Stimulated activated CD4-positive, alpha-beta T cell treated with anti-CD3 and anti-CD28 coated beads, Interleukin-2, amount 100 ng/mL, for 48 hours (primary cell): ENCODE measurements around the gene SIAH1.
A peak's percentile ranks its signal among the peaks of the same experiment; 100 is the strongest.
"Not testable (repeated sequence)": the region's sequence is repeated elsewhere in the genome, so short reads cannot be mapped to it uniquely, and the experiment has no call there.

Experiments used
- DNase-seq, 2 donors: peaks; one replicate each; pipeline ENCODE4 v3.0.0-alpha.2; 2020

Gene SIAH1

DNA sequence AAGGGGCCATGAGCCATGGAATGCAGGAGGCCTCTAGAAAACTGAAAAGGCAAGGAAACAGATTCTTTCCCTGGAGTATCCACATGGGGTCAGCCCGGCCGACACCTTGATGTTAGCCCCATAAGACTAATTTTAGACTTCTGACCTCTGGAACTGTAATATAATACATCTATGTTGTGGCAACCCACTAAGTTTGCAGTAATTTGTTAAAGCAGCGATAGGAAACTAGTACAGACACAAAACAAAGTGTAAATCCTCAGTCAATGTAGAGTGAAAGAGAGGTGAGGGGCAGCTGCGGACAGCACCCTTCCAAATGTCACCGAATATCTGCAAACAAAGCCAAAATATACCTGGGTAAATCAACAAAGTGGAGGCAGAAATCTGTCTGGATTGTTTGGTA is 7.2 kb upstream of the SIAH1 start:
- DNase-seq, result no peak

GRCh38 chr16:48386559-48387312 is 1.5 kb upstream of the SIAH1 start:
- no peak for DNase-seq

DNA sequence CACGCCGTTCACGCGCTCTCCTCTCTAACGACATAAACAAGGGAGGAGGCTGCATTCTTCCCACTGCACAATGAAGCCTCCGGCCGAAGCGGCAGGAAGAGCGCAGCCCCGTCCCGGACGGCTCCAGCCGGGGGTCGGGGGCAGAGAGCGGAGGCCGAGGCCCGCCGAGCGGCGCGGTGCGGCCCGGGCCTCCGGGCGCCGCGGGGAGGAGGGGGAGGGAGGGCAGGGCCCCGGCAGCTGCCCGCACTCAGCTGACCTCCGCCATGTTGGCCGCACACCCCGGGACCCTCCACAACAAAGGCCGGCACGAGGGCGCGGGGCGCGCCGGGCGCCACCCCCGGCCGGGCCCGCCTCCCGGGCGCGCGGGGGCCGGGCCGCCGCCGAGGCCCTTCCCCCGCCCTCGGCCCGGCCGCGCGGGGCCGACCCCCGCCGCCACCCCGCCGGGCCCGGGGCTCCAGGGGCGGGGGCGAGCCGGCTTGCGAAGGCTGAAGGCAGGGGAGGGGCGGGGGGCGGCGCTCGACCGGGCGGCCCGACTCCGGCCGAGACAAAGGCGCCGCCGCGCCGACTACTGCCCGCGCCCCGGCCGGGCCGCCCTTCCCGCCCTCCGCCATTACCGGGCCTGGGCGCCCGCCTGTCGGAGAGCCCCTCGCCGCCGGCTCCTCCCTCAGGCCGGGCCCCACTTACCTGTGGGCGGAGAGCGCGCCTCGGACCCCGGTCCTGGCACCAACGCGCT is 527 bp downstream of the SIAH1 start:
- peak in 1 of 2 donors; percentile 41 for DNase-seq

DNA sequence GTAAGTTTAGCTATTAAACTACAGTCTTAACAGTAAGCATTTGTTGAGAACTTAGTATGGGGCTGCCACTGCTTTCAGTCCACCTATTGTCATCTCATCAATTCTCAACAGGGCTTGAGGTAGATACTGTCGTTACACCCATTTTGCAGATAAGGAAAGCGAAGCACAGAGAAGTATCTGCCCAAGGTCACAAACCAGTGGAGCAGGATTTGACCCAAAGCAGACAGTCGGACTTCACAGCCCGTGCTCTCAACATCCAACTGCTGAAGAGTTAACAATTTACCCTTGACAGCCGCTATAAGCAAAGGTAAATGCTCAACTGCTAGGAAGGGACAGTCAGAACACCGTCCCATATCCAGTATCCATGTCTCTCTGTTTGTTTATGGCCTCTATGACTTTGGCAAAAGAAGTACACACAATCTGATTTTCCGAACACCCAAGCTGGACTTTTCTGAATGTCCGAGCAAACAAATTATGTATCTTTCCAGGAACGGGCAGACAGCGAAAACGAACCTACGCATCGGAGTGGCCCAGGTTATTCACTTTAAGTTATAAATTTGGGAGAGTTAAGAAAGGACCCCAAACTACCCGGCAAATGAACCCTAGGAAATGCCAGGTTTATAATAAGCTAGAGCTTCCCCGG is 1.2 kb downstream of the SIAH1 start:
- no peak for DNase-seq

DNA sequence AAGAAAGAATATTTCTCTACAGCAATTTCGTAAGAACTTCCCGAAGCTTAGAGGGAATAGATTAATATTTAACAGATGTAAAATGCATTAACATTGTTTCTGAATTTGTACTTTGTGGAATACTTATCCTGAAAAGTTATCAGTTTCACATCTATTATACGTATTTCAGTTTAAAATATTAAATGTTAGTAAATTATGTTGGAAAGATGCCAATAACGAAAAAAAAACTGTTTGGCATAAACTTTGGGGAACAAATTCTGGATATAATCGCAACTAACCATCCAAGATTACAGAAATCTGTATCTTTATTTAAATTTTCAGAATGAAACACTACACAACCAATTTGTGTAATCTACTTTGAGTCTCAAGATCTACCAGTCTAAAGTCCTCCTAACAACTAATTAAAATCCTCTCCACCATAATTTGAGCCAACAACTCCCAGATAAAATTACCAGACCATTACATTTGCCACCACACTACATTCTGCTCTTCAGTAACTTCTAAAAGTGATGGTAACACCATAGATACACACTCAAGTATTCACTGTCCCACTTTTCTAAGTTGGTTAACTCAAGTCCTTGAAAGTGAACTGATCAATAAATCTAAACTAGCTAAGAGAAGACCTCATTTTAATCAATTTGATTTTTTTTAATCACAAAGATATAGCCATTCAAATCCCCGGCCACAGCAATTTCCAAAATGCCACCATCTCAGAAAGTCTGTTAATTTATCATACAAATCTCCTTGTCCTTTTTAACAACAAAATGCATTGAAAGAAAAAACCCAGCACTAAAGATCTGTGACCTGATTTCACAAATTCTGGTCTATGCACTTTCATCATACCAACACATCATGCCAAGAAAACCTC is 2.0 kb downstream of the SIAH1 start:
- no peak for DNase-seq

DNA sequence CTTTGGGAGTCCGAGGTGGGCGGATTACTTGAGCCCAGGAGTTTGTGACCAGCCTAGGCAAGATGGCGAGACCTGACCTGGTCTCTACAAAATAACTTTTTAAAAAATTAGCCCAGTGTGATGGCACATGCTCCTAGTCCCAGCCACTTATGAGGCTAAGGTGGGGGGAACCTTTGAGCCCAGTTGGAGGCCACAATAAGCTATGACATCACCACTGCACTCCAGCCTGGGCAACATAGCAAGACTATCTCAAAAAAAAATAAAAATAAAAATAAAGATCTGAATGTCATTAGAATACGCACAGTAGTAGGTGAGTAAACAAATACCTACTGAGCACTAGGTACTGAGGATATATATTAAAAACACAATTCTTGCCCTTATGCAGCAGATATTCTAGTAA is 3.1 kb downstream of the SIAH1 start:
- DNase-seq, result no peak

DNA sequence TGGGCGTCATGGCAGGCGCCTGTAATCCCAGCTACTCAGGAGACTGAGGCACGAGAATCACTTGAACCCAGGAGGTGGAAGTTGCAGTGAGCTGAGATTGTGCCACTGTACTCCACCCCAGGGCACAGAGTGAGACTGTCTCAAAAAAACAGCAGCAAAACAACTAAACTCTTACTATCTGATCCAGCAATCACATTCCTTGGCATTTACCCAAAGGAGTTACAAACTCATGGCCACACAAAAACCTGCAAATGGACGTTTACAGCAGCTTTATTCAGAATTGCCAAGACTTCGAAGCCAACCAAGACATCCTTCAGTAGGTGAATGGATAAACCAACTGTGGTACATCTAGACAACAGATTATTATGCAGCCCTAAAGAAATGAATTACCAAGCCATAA is 4.0 kb downstream of the SIAH1 start:
- DNase-seq, result no peak

GRCh38 chr16:48378836-48379235 is 6.4 kb downstream of the SIAH1 start:
- no peak for DNase-seq

DNA sequence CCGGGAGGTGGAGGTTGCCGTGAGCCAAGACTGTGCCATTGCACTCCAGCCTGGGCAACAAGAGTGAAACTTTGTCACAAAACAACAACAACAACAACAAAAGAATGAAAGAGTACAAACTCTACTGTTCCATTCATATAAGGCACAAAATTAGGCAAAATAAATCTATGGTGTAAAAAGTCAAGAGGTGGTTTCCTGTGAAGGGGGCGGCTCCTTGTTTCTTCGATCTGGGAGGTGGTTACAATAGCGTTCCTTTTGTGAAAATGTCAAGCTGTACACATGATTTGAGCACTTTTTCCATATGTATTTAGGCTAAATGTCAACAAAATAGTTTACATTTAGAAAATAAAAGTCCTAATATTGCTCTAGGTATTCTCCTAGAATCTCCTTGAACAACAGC is 6.9 kb downstream of the SIAH1 start:
- no peak for DNase-seq

GRCh38 chr16:48377301-48377700 is 7.9 kb downstream of the SIAH1 start:
- not testable (repeated sequence) for DNase-seq

DNA sequence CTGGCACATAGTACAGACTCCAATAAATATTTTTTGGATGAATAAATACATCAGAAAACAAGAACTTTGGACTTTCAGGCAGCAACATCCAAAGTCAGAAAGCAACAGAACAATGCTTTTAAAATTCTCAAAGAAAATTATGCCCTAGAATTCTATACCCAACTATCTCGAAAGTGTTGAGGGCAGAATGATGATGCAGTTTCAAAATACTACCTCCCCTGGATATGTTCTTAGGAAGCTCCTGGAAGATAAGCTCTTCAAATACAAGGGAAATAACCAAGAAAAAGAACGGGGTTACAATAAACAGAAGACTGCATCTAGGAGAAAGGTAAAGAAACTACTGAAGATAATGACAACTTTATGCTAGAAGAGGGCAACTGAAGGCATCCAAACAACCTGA is 11.0 kb downstream of the SIAH1 start:
- DNase-seq, result no peak

GRCh38 chr16:48373258-48374029 is 11.8 kb downstream of the SIAH1 start:
- DNase-seq, result no peak

DNA sequence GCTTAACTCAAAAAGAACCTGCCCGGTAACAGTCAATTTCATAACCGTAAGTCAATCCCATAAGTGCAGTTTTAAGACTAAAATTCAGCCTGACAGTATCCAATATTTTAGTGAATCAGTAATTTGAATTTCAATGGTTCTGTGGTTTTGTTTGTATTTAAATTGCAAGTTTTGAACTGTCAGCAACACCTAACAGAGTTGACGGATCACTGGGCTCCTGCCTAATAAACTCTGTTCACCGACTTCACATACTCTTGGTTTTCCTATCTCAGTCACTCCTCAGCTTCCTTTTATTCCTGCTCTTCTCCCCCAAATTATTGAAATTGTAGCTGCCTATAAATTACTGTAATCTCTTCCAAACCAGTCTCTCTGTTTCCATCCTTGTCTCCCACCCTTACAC is 12.5 kb downstream of the SIAH1 start:
- DNase-seq, result no peak

GRCh38 chr16:48371393-48371780 is 13.8 kb downstream of the SIAH1 start:
- DNase-seq, result no peak

DNA sequence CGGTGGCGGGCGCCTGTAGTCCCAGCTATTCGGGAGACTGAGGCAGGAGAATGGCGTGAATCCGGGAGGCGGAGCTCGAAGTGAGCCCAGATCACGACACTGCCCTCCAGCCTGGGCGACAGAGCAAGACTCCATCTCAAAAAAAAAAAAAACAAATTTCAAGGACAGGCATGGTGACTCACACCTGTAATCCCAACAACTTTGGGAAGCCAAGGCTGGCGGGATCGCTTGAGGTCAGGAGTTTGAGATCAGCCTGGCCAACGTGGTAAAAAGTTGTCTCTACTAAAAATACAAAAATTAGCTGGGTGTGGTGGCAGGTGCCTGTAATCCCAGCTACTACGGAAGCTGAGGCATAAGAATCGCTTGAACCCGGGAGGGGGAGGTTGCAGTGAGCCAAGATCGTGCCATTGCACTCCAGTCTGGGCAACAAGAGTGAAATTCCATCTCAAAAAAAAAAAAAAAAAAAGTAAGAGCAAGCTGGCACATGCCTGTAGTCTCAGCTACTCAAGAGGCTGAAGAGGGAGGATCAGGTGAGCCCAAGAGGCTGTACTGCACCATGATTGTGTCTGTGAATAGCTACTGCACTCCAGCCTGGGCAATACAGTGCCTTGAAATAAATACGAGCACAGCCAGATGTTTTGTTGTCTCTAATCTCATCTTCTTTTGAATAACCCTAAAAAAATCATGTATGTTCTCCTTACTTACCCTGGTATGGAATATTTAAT is 14.4 kb downstream of the SIAH1 start:
- not testable (repeated sequence) for DNase-seq

DNA sequence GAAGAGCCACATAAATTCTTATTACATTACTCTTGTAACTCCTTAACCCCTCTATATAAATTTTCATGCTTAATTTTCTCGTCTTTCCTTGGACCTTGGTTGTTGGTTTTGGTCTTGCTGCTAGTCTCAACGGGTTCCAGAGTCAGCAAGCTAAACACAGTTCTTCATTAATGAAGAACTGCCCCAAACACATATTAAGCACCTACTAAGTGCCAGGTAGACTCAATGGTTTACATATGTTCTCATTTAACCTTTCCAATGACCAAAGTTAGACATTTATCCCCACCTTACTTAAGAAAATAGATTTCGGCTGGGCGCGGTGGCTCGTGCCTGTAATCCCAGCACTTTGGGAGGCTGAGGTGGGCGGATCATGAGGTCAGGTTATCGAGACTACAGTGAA is 15.0 kb downstream of the SIAH1 start:
- DNase-seq, result no peak

GRCh38 chr16:48369765-48370164 is 15.4 kb downstream of the SIAH1 start:
- DNase-seq, result no peak

- no peak for DNase-seq
Observed at GRCh38 chr16:48367441-48368049, 17.7 kb downstream of the SIAH1 start.

DNA sequence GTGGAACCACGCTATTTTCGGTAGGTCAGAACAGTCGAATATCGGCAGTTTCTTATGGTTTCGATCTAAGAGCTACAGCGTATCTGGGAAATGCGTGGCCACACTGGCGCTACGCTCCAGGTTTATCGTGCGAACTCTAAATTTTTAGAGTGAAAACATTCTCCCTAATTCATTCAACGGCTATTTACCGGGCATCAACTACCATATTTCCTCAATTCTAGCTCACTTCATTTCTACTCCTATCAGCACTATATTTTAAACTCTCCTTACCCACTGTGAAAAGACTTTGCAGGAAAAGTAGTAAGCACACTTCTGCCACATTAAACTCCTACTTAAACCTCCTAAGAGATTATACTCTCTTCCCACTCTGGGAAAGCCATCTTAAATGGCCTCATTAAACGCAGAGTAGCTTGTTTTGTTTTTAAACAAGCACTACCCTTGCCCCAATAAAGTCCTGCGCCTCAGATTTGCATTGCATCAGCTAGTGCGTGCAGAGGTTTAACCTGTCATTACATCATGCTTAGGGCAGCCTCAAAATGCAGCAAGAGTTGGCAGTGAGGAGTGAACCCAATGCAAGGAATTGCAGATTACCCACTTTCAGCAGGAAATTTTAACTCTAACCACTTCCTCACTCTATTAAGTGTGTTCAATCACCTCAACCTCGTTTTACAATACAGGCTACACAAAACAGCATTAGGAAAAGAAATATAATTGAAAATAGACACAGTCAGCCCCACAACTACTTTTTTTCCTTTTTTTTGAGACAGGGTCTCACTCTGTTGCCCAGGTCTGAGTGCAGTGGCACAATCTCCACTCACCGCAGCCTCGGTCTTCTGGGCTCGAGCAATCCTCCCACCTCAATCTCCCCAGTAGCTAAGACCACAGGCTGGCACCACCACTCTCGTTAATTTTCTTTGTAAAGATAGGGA is 18.8 kb downstream of the SIAH1 start:
- peak; percentile 32 to 48 for DNase-seq

- DNase-seq, result peak; percentile 74 to 81
Observed at GRCh38 chr16:48365601-48366164, 19.5 kb downstream of the SIAH1 start.
